ENCODE measurements around the gene MSANTD1.

Gene MSANTD1

GRCh38 chr4:3234171-3235029 is 14.6 kb upstream of the MSANTD1 start:
- H3K27me3 ChIP-seq (ENCODE audit: insufficient read depth, insufficient read length) = no peaks in the 10 kb centered on the region
- DNase-seq (ENCODE audit: low read depth, low spot score) = no peak
- peaks cover 13% of the 10 kb centered on the region for H3K4me1 ChIP-seq (ENCODE audit: insufficient read depth, insufficient read length)
- H3K9me3 ChIP-seq (ENCODE audit: insufficient read depth, low read length) = no peaks in the 10 kb centered on the region
- peaks cover 95% of the 10 kb centered on the region for H3K36me3 ChIP-seq (ENCODE audit: insufficient read depth, insufficient read length, low read length)
- no peak overlapping the region for H3K9ac ChIP-seq (ENCODE audit: insufficient read length, low read depth)
- no peak overlapping the region for H3K4me3 ChIP-seq (ENCODE audit: insufficient read length, low read depth)
- TF ChIP-seq YY1 (IDR thresholded peaks at IDR 0.05; ENCODE audit: insufficient read depth, insufficient read length) (no peak), SUZ12 (IDR thresholded peaks at IDR 0.05; ENCODE audit: extremely low read depth, insufficient read depth, insufficient read length) (no peak), ZNF274 (IDR thresholded peaks at IDR 0.05; ENCODE audit: low read depth, low read length) (no peak)

DNA sequence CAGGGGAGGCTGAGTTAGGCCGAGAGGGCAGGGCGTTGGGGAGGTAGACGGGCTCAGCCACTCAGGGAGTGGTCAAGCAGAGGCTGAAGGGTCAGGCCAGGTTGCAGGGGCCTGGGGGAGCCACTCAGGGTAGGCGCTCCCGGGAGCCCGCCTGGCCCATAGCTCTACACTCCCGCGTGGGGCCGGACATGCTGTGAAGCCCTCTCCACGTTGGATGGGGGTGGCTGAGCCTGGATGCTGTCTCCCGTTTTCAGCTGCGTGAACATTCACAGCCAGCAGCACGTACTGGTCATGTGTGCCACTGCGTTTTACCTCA is 14.0 kb upstream of the MSANTD1 start:
- Histone ChIP-seq H3K27me3 (ENCODE audit: insufficient read depth, insufficient read length) (no peaks in the 10 kb centered on the region), H3K9ac (ENCODE audit: insufficient read length, low read depth) (no peak overlapping the region), H3K9me3 (ENCODE audit: insufficient read depth, low read length) (no peaks in the 10 kb centered on the region), H3K4me3 (ENCODE audit: insufficient read length, low read depth) (no peak overlapping the region), H3K36me3 (ENCODE audit: insufficient read depth, insufficient read length, low read length) (peaks cover 95% of the 10 kb centered on the region), H3K4me1 (ENCODE audit: insufficient read depth, insufficient read length) (peaks cover 18% of the 10 kb centered on the region)
- TF ChIP-seq YY1 (IDR thresholded peaks at IDR 0.05; ENCODE audit: insufficient read depth, insufficient read length) = no peak
- no peak for TF ChIP-seq SUZ12 (IDR thresholded peaks at IDR 0.05; ENCODE audit: extremely low read depth, insufficient read depth, insufficient read length)
- no peak for TF ChIP-seq ZNF274 (IDR thresholded peaks at IDR 0.05; ENCODE audit: low read depth, low read length)
- DNase-seq (ENCODE audit: low read depth, low spot score) = no peak

GRCh38 chr4:3235581-3235980 is 13.4 kb upstream of the MSANTD1 start:
- no peak for DNase-seq (ENCODE audit: low read depth, low spot score)
- no peak overlapping the region for H3K9ac ChIP-seq (ENCODE audit: insufficient read length, low read depth)
- no peak overlapping the region for H3K4me3 ChIP-seq (ENCODE audit: insufficient read length, low read depth)
- no peaks in the 10 kb centered on the region for H3K9me3 ChIP-seq (ENCODE audit: insufficient read depth, low read length)
- peaks cover 18% of the 10 kb centered on the region for H3K4me1 ChIP-seq (ENCODE audit: insufficient read depth, insufficient read length)
- H3K27me3 ChIP-seq (ENCODE audit: insufficient read depth, insufficient read length) = no peaks in the 10 kb centered on the region
- peaks cover 95% of the 10 kb centered on the region for H3K36me3 ChIP-seq (ENCODE audit: insufficient read depth, insufficient read length, low read length)
- TF ChIP-seq YY1 (IDR thresholded peaks at IDR 0.05; ENCODE audit: insufficient read depth, insufficient read length) (no peak), ZNF274 (IDR thresholded peaks at IDR 0.05; ENCODE audit: low read depth, low read length) (no peak), SUZ12 (IDR thresholded peaks at IDR 0.05; ENCODE audit: extremely low read depth, insufficient read depth, insufficient read length) (no peak)

GRCh38 chr4:3236326-3236878 is 12.6 kb upstream of the MSANTD1 start:
- Histone ChIP-seq H3K9me3 (ENCODE audit: insufficient read depth, low read length) (no peaks in the 10 kb centered on the region), H3K4me1 (ENCODE audit: insufficient read depth, insufficient read length) (peaks cover 22% of the 10 kb centered on the region), H3K36me3 (ENCODE audit: insufficient read depth, insufficient read length, low read length) (peaks cover 95% of the 10 kb centered on the region), H3K9ac (ENCODE audit: insufficient read length, low read depth) (no peak overlapping the region), H3K27me3 (ENCODE audit: insufficient read depth, insufficient read length) (no peaks in the 10 kb centered on the region), H3K4me3 (ENCODE audit: insufficient read length, low read depth) (no peak overlapping the region)
- TF ChIP-seq YY1 (IDR thresholded peaks at IDR 0.05; ENCODE audit: insufficient read depth, insufficient read length) = no peak
- no peak for TF ChIP-seq SUZ12 (IDR thresholded peaks at IDR 0.05; ENCODE audit: extremely low read depth, insufficient read depth, insufficient read length)
- TF ChIP-seq ZNF274 (IDR thresholded peaks at IDR 0.05; ENCODE audit: low read depth, low read length) = no peak
- no peak for DNase-seq (ENCODE audit: low read depth, low spot score)

DNA sequence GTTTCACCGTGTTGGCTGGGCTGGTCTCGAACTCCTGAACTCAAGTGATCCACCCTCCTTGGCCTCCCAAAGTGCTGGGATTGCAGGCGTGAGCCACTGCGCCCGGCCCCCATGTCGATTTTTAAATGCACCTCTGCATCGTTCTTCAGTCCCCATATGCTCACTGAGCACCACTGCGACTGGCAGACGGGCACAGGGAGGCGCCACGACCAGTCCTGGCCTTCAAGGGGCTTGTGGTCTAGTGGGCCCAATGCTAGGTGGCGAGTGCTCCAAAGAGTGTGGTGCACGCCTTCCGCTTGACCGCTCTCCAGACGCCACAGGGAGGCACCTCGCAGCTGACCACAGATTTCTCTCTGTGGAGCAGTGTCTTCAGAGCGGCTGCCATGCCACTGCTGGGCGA is 11.7 kb upstream of the MSANTD1 start:
- Histone ChIP-seq H3K36me3 (ENCODE audit: insufficient read depth, insufficient read length, low read length) (peaks cover 95% of the 10 kb centered on the region), H3K9ac (ENCODE audit: insufficient read length, low read depth) (no peak overlapping the region), H3K4me1 (ENCODE audit: insufficient read depth, insufficient read length) (peaks cover 23% of the 10 kb centered on the region), H3K27me3 (ENCODE audit: insufficient read depth, insufficient read length) (no peaks in the 10 kb centered on the region), H3K4me3 (ENCODE audit: insufficient read length, low read depth) (no peak overlapping the region), H3K9me3 (ENCODE audit: insufficient read depth, low read length) (no peaks in the 10 kb centered on the region)
- DNase-seq (ENCODE audit: low read depth, low spot score) = no peak
- TF ChIP-seq YY1 (IDR thresholded peaks at IDR 0.05; ENCODE audit: insufficient read depth, insufficient read length) (no peak), SUZ12 (IDR thresholded peaks at IDR 0.05; ENCODE audit: extremely low read depth, insufficient read depth, insufficient read length) (no peak)

GRCh38 chr4:3237712-3238560 is 11.0 kb upstream of the MSANTD1 start:
- no peak overlapping the region for H3K9ac ChIP-seq (ENCODE audit: insufficient read length, low read depth)
- H3K9me3 ChIP-seq (ENCODE audit: insufficient read depth, low read length) = no peaks in the 10 kb centered on the region
- H3K36me3 ChIP-seq (ENCODE audit: insufficient read depth, insufficient read length, low read length) = peaks cover 95% of the 10 kb centered on the region
- TF ChIP-seq YY1 (IDR thresholded peaks at IDR 0.05; ENCODE audit: insufficient read depth, insufficient read length) = no peak
- no peak for TF ChIP-seq ZNF274 (IDR thresholded peaks at IDR 0.05; ENCODE audit: low read depth, low read length)
- no peak for TF ChIP-seq SUZ12 (IDR thresholded peaks at IDR 0.05; ENCODE audit: extremely low read depth, insufficient read depth, insufficient read length)
- DNase-seq (ENCODE audit: low read depth, low spot score) = no peak
- H3K4me1 ChIP-seq (ENCODE audit: insufficient read depth, insufficient read length) = peaks cover 22% of the 10 kb centered on the region
- H3K4me3 ChIP-seq (ENCODE audit: insufficient read length, low read depth) = no peak overlapping the region
- H3K27me3 ChIP-seq (ENCODE audit: insufficient read depth, insufficient read length) = no peaks in the 10 kb centered on the region

DNA sequence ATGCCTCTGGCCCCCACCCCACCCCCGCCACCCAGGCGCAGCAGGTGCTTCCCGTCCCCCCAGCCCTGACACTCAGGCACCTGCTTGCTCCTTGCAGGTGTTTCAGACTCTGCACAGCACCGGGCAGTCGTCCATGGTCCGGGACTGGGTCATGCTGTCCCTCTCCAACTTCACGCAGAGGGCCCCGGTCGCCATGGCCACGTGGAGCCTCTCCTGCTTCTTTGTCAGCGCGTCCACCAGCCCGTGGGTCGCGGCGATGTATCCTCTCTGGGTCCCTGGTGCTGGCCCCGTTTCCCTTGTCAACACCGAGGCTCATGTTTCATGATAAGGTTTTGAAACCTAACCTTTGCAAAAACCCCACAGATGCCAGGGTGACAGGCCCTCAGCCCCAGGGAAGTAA is 10.2 kb upstream of the MSANTD1 start:
- no peaks in the 10 kb centered on the region for H3K27me3 ChIP-seq (ENCODE audit: insufficient read depth, insufficient read length)
- no peak overlapping the region for H3K9ac ChIP-seq (ENCODE audit: insufficient read length, low read depth)
- peaks cover 95% of the 10 kb centered on the region for H3K36me3 ChIP-seq (ENCODE audit: insufficient read depth, insufficient read length, low read length)
- H3K9me3 ChIP-seq (ENCODE audit: insufficient read depth, low read length) = no peaks in the 10 kb centered on the region
- no peak overlapping the region for H3K4me3 ChIP-seq (ENCODE audit: insufficient read length, low read depth)
- TF ChIP-seq ZNF274 (IDR thresholded peaks at IDR 0.05; ENCODE audit: low read depth, low read length) = no peak
- TF ChIP-seq YY1 (IDR thresholded peaks at IDR 0.05; ENCODE audit: insufficient read depth, insufficient read length) = no peak
- TF ChIP-seq SUZ12 (IDR thresholded peaks at IDR 0.05; ENCODE audit: extremely low read depth, insufficient read depth, insufficient read length) = no peak
- peaks cover 22% of the 10 kb centered on the region for H3K4me1 ChIP-seq (ENCODE audit: insufficient read depth, insufficient read length)
- no peak for DNase-seq (ENCODE audit: low read depth, low spot score)
